A549 (cell line): ENCODE results near the gene VN1R5. TPM values are rescaled to one million over a fixed set of nuclear protein-coding genes. Genes with fewer than 3 reads are reported as not detected.

Experiments used
- ATAC-seq, 2 experiments: fragments of 200-7000 bp in 1 of 2; fragments of >200 bp in 1 of 2; cut with Nextera tagmentation in 1 of 2; cut with Tn5 transposase in 1 of 2; 3 replicates each; pipeline versions ENCODE4 v1.8.0 to v1.9.1; 2018 to 2020; ENCODE audit warnings: mild to moderate bottlenecking in 1 of 2, moderate library complexity in 1 of 2
- CTCF ChIA-PET: fragments of 300-600 bp; sonication (Branson Sonifier 250); formaldehyde crosslinking; extraction: SDS; loops from one replicate; lab custom pipeline; 2021; ENCODE audit warnings: antibody characterized with exemption, inconsistent platforms; lab: Yijun Ruan, JAX
- POLR2A ChIA-PET: fragments of 350-600 bp; formaldehyde crosslinking; extraction: SDS; loops from one replicate; lab custom pipeline; 2021; ENCODE audit warnings: antibody characterized with exemption, inconsistent platforms; lab: Yijun Ruan, JAX
- DNase-seq, 2 experiments: peaks; one replicate each; pipeline versions ENCODE4 v3.0.0 to v3.0.0-alpha.2; 2011 to 2016; ENCODE audit warnings: low read depth in 1 of 2, low spot score in 1 of 2
- FAIRE-seq: peaks from 2 replicates; lab custom pipeline; 2011; peaks lifted over from hg19 to GRCh38; lab: Jason Lieb, UNC
- H3K27ac ChIP-seq, 2 experiments: fragments of >200 bp; sonication (Bioruptor Twin); formaldehyde crosslinking; 3 replicates each; pipeline ENCODE4 v1.5.1; 2016 to 2017
- H3K4me1 ChIP-seq: fragments of >200 bp; sonication (Bioruptor Twin); formaldehyde crosslinking; 3 replicates; pipeline ENCODE4 v1.6.1; 2016
- H3K4me2 ChIP-seq: fragments of >200 bp; sonication (Bioruptor Twin); formaldehyde crosslinking; 3 replicates; pipeline ENCODE4 v1.6.1; 2016
- H3K4me3 ChIP-seq: fragments of >200 bp; sonication (Bioruptor Twin); formaldehyde crosslinking; 3 replicates; pipeline ENCODE4 v1.5.1; 2016
- H3K9me3 ChIP-seq: fragments of >200 bp; sonication (Bioruptor Twin); formaldehyde crosslinking; 3 replicates; pipeline ENCODE4 v1.6.1; 2016
- ATOH8 ChIP-seq: fragments of 250-450 bp; sonication (Bioruptor Pico); IDR thresholded peaks from 2 replicates; pipeline ENCODE4 v1.5.0; 2020; ENCODE audit warnings: low read depth, mild to moderate bottlenecking, moderate library complexity
- CBX2 ChIP-seq: fragments of 200-600 bp; sonication (generic); IDR thresholded peaks from 2 replicates; pipeline ENCODE4 v1.6.1; 2016; ENCODE audit warnings: low read depth, mild to moderate bottlenecking, borderline replicate concordance
- CBX8 ChIP-seq: fragments of 200-600 bp; sonication (generic); IDR thresholded peaks from 2 replicates; pipeline ENCODE4 v1.6.1; 2016
- CEBPB ChIP-seq, 2 experiments: fragments of >200 bp in 1 of 2; sonication (Bioruptor Twin) in 1 of 2; formaldehyde crosslinking in 1 of 2; IDR thresholded peaks; 2 replicates each; pipeline ENCODE4 v1.6.1; 2012 to 2016
- CTCF ChIP-seq: fragments of >200 bp; sonication (Bioruptor Twin); formaldehyde crosslinking; IDR thresholded peaks from 3 replicates; pipeline ENCODE4 v1.5.1; 2016
- E2F6 ChIP-seq: IDR thresholded peaks from 2 replicates; pipeline ENCODE4 v1.6.1; 2012; ENCODE audit warnings: low read depth, borderline replicate concordance
- EHMT2 ChIP-seq: fragments of 200-600 bp; sonication (generic); IDR thresholded peaks from 2 replicates; pipeline ENCODE4 v1.6.1; 2016; ENCODE audit warnings: antibody characterized with exemption, low read depth, mild to moderate bottlenecking, moderate library complexity
- ESRRA ChIP-seq: fragments of 150-350 bp; IDR thresholded peaks from 2 replicates; pipeline ENCODE4 v1.6.1; 2014; ENCODE audit warnings: mild to moderate bottlenecking, low read length, borderline replicate concordance
- FOSB ChIP-seq: fragments of 250-450 bp; sonication (Bioruptor Pico); IDR thresholded peaks from 2 replicates; pipeline ENCODE4 v1.5.0; 2020; ENCODE audit warnings: mild to moderate bottlenecking, moderate library complexity
- FOSL2 ChIP-seq, 2 experiments: fragments of 450-650 bp in 1 of 2; fragments of >200 bp in 1 of 2; sonication (Bioruptor Twin) in 1 of 2; formaldehyde crosslinking; IDR thresholded peaks; 2 replicates each; pipeline versions ENCODE4 v1.5.0 to v1.6.1; 2016 to 2020; ENCODE audit warnings: mild to moderate bottlenecking in 1 of 2, moderate library complexity in 1 of 2
- FOXS1 ChIP-seq: fragments of 250-450 bp; sonication (Bioruptor Pico); IDR thresholded peaks from 2 replicates; pipeline ENCODE4 v1.5.0; 2020; ENCODE audit warnings: mild to moderate bottlenecking, moderate library complexity
- HES2 ChIP-seq: fragments of >200 bp; sonication (Bioruptor Twin); formaldehyde crosslinking; IDR thresholded peaks from 2 replicates; pipeline ENCODE4 v1.6.1; 2016
- HEYL ChIP-seq: fragments of 250-450 bp; sonication (Bioruptor Pico); IDR thresholded peaks from 2 replicates; pipeline ENCODE4 v1.8.0; 2021; ENCODE audit warnings: mild to moderate bottlenecking, moderate library complexity
- HMGXB4 ChIP-seq: fragments of 250-450 bp; sonication (Bioruptor Pico); IDR thresholded peaks from 2 replicates; pipeline ENCODE4 v1.5.0; 2021; ENCODE audit warnings: mild to moderate bottlenecking, moderate library complexity, borderline replicate concordance
- HOXB13 ChIP-seq: fragments of 250-450 bp; sonication (Bioruptor Pico); IDR thresholded peaks from 2 replicates; pipeline ENCODE4 v1.5.0; 2020; ENCODE audit warnings: low read depth, mild to moderate bottlenecking, moderate library complexity
- JUN ChIP-seq, 2 experiments: fragments of >200 bp; sonication (Bioruptor Twin); formaldehyde crosslinking; IDR thresholded peaks; 2 replicates in 1 of 2; 3 replicates in 1 of 2; pipeline ENCODE4 v1.6.1; 2016 to 2017
- KDM1A ChIP-seq: fragments of 200-600 bp; sonication (generic); IDR thresholded peaks from 2 replicates; pipeline ENCODE4 v1.6.1; 2016; ENCODE audit warnings: low read depth, mild to moderate bottlenecking
- MAFK ChIP-seq: fragments of 450-650 bp; IDR thresholded peaks from 2 replicates; pipeline ENCODE4 v1.6.1; 2014; ENCODE audit not compliant: partially characterized antibody
- MAX ChIP-seq: IDR thresholded peaks from 2 replicates; pipeline ENCODE4 v1.6.1; 2012
- MYC ChIP-seq: IDR thresholded peaks from 2 replicates; pipeline ENCODE4 v1.6.1; 2012; ENCODE audit warnings: mild to moderate bottlenecking, inconsistent platforms, low read length, improper control_type of control experiment, borderline replicate concordance
- NFE2L2 ChIP-seq: fragments of 150-350 bp; conservative IDR thresholded peaks from 2 replicates; pipeline ENCODE4 v1.6.1; 2014; ENCODE audit warnings: low read length
- NR3C1 ChIP-seq: fragments of >200 bp; sonication (Bioruptor Twin); formaldehyde crosslinking; IDR thresholded peaks from 3 replicates; pipeline ENCODE4 v1.6.1; 2017
- PBX3 ChIP-seq: IDR thresholded peaks from 2 replicates; pipeline ENCODE4 v1.6.1; 2012
- RARB ChIP-seq: fragments of 250-450 bp; sonication (Bioruptor Pico); IDR thresholded peaks from 2 replicates; pipeline ENCODE4 v1.8.0; 2021; ENCODE audit warnings: mild to moderate bottlenecking, moderate library complexity
- RCOR1 ChIP-seq: fragments of 150-350 bp; IDR thresholded peaks from 2 replicates; pipeline ENCODE4 v1.6.1; 2014; ENCODE audit warnings: antibody characterized with exemption, low read length, low read depth
- SMC3 ChIP-seq: fragments of >200 bp; sonication (Bioruptor Twin); formaldehyde crosslinking; IDR thresholded peaks from 3 replicates; pipeline ENCODE4 v1.6.1; 2018; ENCODE audit warnings: inconsistent platforms
- TP53 ChIP-seq: fragments of 250-450 bp; sonication (Bioruptor Pico); IDR thresholded peaks from 2 replicates; pipeline ENCODE4 v1.5.0; 2021; ENCODE audit warnings: mild to moderate bottlenecking, moderate library complexity
- USF2 ChIP-seq: fragments of 450-650 bp; IDR thresholded peaks from 2 replicates; pipeline ENCODE4 v1.6.1; 2014; ENCODE audit warnings: antibody characterized with exemption
- ZC3H11A ChIP-seq: fragments of 450-650 bp; IDR thresholded peaks from 2 replicates; pipeline ENCODE4 v1.6.1; 2014; ENCODE audit warnings: antibody characterized with exemption, mild to moderate bottlenecking
- ZFP36 ChIP-seq: fragments of 450-650 bp; IDR thresholded peaks from 2 replicates; pipeline ENCODE4 v1.6.1; 2014; ENCODE audit warnings: borderline replicate concordance; ENCODE audit not compliant: partially characterized antibody
- WGBS: methylation state at CpG from one replicate; pipeline ENCODE4 v1.1.6; 2017; ENCODE audit errors: missing lambda C conversion rate; 5-methylcytosine and 5-hydroxymethylcytosine counted together
- polyA plus RNA-seq, 4 experiments: library from polyadenylated mRNA; depleted of rRNA in 3 of 4; stranded (reverse); fragments of >200 nt; fragmentation: RNase III in 1 of 4; extraction: RNeasy Plus Mini Kit Qiagen cat#74134 plus additional on column Dnase treatment in 1 of 4; gene quantifications; 2 replicates in 3 of 4; 3 replicates in 1 of 4; pipeline ENCODE4 v1.2.3, GENCODE V29; 2011 to 2017

Gene VN1R5
- polyA plus RNA-seq, 2 of the 4 experiments (the other 2 are of a cell fraction): not detected

- CTCF ChIA-PET: interaction anchor here (1.6 kb wide), 1 partner anchor 11 kb away, joined by 5 read pairs; no protein-coding TSS in a partner anchor
- no peak for TF ChIP-seq CBX8
- TF ChIP-seq HMGXB4 (CRISPR knock-in tag): no peak
- TF ChIP-seq RCOR1: no peak
- no peak for TF ChIP-seq ESRRA
- no peak for TF ChIP-seq FOSB (CRISPR knock-in tag)
- no peak for TF ChIP-seq CBX2
- TF ChIP-seq ZC3H11A: no peak
- TF ChIP-seq CTCF: no peak
- no peak for TF ChIP-seq HOXB13
- TF ChIP-seq HEYL (CRISPR knock-in tag): no peak
- TF ChIP-seq NR3C1: no peak
- TF ChIP-seq TP53 (CRISPR knock-in tag): no peak
- TF ChIP-seq FOXS1 (CRISPR knock-in tag): no peak
- TF ChIP-seq E2F6: no peak
- TF ChIP-seq NFE2L2: no peak
- TF ChIP-seq MAX: no peak
- no peak for TF ChIP-seq CEBPB (IDR thresholded peaks at IDR 0.05)
- TF ChIP-seq EHMT2: no peak
- TF ChIP-seq FOSL2 (IDR thresholded peaks at IDR 0.05): no peak
- TF ChIP-seq FOSL2 (CRISPR knock-in tag; IDR thresholded peaks at IDR 0.05): no peak
- no peak for TF ChIP-seq MAFK
- H3K4me2 ChIP-seq: no peak overlapping the region
- H3K9me3 ChIP-seq: peaks cover 9% of the 10 kb centered on the region; the same call in 1 of the 3 replicates
- no peak overlapping the region for H3K27ac ChIP-seq
- ATAC-seq: no peak
- no peaks in the 10 kb centered on the region for H3K4me1 ChIP-seq
- H3K4me3 ChIP-seq: no peak overlapping the region
- DNase-seq: no peak
- WGBS: 66% methylated on average over 17 of the region's 17 CpGs
- POLR2A ChIA-PET: no interaction called here
- FAIRE-seq: no peak
These were observed 36.1 kb downstream of the VN1R5 start for GRCh38 chr1:247291833-247292561.

GRCh38 chr1:247293047-247293446, 37.2 kb downstream of the VN1R5 start:
- DNase-seq (no peak), ATAC-seq (no peak), FAIRE-seq (no peak)
- Histone ChIP-seq H3K4me1 (no peaks in the 10 kb centered on the region), H3K9me3 (0 out of 3 replicates have a peak, but pooled peaks cover 9% of the 10 kb centered on the region), H3K4me3 (no peak overlapping the region), H3K27ac (no peak overlapping the region), H3K4me2 (no peak overlapping the region)
- ChIA-PET POLR2A (no interaction called here), CTCF (no interaction called here)
- 83% methylated on average over 7 of the region's 7 CpGs for WGBS
- no peak for TF ChIP-seq HES2
- no peak for TF ChIP-seq RARB
- no peak for TF ChIP-seq USF2
- no peak for TF ChIP-seq ZFP36
- TF ChIP-seq SMC3: no peak
- TF ChIP-seq RCOR1: no peak
- TF ChIP-seq KDM1A: no peak
- TF ChIP-seq PBX3: no peak
- no peak for TF ChIP-seq JUN (IDR thresholded peaks at IDR 0.05)
- no peak for TF ChIP-seq ATOH8
- no peak for TF ChIP-seq TP53 (CRISPR knock-in tag)
- TF ChIP-seq MYC: no peak
